OCI-LY3 (cell line): ENCODE results near the gene GPR119.

Experiments
- EZH2phosphoT487 ChIP-seq: fragments of 200-600 bp; shearing (Covaris generic); IDR thresholded peaks from 2 replicates; pipeline ENCODE4 v1.6.1; 2018; ENCODE audit warnings: antibody characterized with exemption, mixed run types, low read depth
- TF ChIP-seq, protein P1 (sequence below): fragments of 200-600, 300-600 bp; sonication (generic); IDR thresholded peaks from 2 replicates; pipeline ENCODE4 v1.5.1; 2014; ENCODE audit warnings: antibody characterized with exemption, low read length, low read depth

DNA sequence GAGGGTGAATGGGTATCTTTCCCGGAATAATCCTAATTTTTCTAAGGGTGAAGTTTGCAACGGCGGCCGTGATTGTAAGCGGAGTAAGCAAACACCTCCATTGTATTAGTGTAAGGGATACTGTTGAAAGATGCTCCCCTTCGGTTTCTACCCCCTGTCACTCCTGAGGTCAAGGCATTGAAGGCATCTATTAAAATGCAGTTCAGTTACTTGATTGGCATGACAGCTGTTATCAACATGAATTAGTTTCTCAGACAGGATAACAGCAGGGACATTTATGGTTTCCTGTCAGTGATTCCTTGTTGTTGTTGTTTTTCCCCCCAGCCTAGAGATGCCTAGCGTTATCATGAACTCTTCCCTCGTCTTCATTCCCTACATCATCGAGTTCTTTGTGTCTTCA, 45.2 kb downstream of the GPR119 start:
- TF ChIP-seq, protein P1, sequence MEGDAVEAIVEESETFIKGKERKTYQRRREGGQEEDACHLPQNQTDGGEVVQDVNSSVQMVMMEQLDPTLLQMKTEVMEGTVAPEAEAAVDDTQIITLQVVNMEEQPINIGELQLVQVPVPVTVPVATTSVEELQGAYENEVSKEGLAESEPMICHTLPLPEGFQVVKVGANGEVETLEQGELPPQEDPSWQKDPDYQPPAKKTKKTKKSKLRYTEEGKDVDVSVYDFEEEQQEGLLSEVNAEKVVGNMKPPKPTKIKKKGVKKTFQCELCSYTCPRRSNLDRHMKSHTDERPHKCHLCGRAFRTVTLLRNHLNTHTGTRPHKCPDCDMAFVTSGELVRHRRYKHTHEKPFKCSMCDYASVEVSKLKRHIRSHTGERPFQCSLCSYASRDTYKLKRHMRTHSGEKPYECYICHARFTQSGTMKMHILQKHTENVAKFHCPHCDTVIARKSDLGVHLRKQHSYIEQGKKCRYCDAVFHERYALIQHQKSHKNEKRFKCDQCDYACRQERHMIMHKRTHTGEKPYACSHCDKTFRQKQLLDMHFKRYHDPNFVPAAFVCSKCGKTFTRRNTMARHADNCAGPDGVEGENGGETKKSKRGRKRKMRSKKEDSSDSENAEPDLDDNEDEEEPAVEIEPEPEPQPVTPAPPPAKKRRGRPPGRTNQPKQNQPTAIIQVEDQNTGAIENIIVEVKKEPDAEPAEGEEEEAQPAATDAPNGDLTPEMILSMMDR, result no peak
- no peak for TF ChIP-seq EZH2phosphoT487
